Lower lobe of right lung (tissue), 2 donors: ENCODE data around the gene ATP8A1. TPM values are rescaled to one million over a fixed set of nuclear protein-coding genes. Genes with fewer than 3 reads are reported as not detected.

Experiments used
- ATAC-seq, 2 donors: fragments of 200-7000 bp; cut with Tn5 transposase; one replicate each; pipeline ENCODE4 v1.9.1; 2020 to 2022; ENCODE audit warnings: mild to moderate bottlenecking in 2 of 2, moderate library complexity in 2 of 2
- DNase-seq: peaks from one replicate; pipeline ENCODE4 v3.0.0-alpha.2; 2020
- H3K27ac ChIP-seq: fragments of 200-600 bp; one replicate; pipeline ENCODE4 v1.8.0; 2022
- H3K27me3 ChIP-seq: fragments of 200-600 bp; one replicate; pipeline ENCODE4 v1.8.0; 2022; ENCODE audit warnings: low read depth
- H3K36me3 ChIP-seq: fragments of 200-600 bp; one replicate; pipeline ENCODE4 v1.8.0; 2022; ENCODE audit warnings: mild to moderate bottlenecking
- H3K4me1 ChIP-seq: fragments of 200-600 bp; one replicate; pipeline ENCODE4 v1.8.0; 2022
- H3K4me3 ChIP-seq: fragments of 200-600 bp; one replicate; pipeline ENCODE4 v1.8.0; 2022; ENCODE audit warnings: mild to moderate bottlenecking
- H3K9me3 ChIP-seq: fragments of 200-600 bp; one replicate; pipeline ENCODE4 v1.8.0; 2022
- intact Hi-C: fragments of 100-400 bp; cut with DNase I; formaldehyde crosslinking; loops from one replicate; pipeline ENCODE4 v1.11.0; 2022
- total RNA-seq: library from RNA; stranded (reverse); fragmentation: NEBNext Ultra II Directional; extraction: Animal tissue kit (Norgen Biotek cat#: 25700); gene quantifications from one replicate; pipeline ENCODE4 v1.2.1, GENCODE V29; 2021
- TF ChIP-seq, protein P1 (sequence below): fragments of 200-600 bp; IDR thresholded peaks from one replicate; pipeline ENCODE4 v1.8.0; 2022; ENCODE audit warnings: antibody characterized with exemption, mild to moderate bottlenecking
- donor health status: DM: no; HTN: yes; CAD: no; lungs with severe emphysema.

Gene ATP8A1
- total RNA-seq, 1 donor from 2014 or later = 84.7 TPM

GRCh38 chr4:42483426-42484379 lies 173.2 kb downstream of the ATP8A1 start:
- Histone ChIP-seq H3K4me3 (no peak overlapping the region), H3K4me1 (no peaks in the 10 kb centered on the region), H3K9me3 (no peaks in the 10 kb centered on the region), H3K27ac (no peak overlapping the region), H3K27me3 (no peaks in the 10 kb centered on the region), H3K36me3 (no peaks in the 10 kb centered on the region)
- intact Hi-C loops = no loop called here
- TF ChIP-seq, protein P1, sequence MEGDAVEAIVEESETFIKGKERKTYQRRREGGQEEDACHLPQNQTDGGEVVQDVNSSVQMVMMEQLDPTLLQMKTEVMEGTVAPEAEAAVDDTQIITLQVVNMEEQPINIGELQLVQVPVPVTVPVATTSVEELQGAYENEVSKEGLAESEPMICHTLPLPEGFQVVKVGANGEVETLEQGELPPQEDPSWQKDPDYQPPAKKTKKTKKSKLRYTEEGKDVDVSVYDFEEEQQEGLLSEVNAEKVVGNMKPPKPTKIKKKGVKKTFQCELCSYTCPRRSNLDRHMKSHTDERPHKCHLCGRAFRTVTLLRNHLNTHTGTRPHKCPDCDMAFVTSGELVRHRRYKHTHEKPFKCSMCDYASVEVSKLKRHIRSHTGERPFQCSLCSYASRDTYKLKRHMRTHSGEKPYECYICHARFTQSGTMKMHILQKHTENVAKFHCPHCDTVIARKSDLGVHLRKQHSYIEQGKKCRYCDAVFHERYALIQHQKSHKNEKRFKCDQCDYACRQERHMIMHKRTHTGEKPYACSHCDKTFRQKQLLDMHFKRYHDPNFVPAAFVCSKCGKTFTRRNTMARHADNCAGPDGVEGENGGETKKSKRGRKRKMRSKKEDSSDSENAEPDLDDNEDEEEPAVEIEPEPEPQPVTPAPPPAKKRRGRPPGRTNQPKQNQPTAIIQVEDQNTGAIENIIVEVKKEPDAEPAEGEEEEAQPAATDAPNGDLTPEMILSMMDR = no peak
- DNase-seq = no peak
- ATAC-seq = no peak

- TF ChIP-seq, protein P1 = no peak
- intact Hi-C loops = no loop called here
- Histone ChIP-seq H3K27me3 (no peaks in the 10 kb centered on the region), H3K36me3 (no peaks in the 10 kb centered on the region), H3K4me1 (no peaks in the 10 kb centered on the region), H3K27ac (no peak overlapping the region), H3K9me3 (no peaks in the 10 kb centered on the region), H3K4me3 (no peak overlapping the region)
- DNase-seq (no peak), ATAC-seq (no peak)
Observed at GRCh38 chr4:42482516-42483327, 174.2 kb downstream of the ATP8A1 start.

- intact Hi-C loops = no loop called here
- ATAC-seq (no peak), DNase-seq (no peak)
- Histone ChIP-seq H3K4me3 (no peak overlapping the region), H3K27me3 (no peaks in the 10 kb centered on the region), H3K36me3 (no peaks in the 10 kb centered on the region), H3K9me3 (no peaks in the 10 kb centered on the region), H3K4me1 (no peaks in the 10 kb centered on the region), H3K27ac (no peak overlapping the region)
- TF ChIP-seq, protein P1 = no peak
Observed at GRCh38 chr4:42480717-42481116, 176.2 kb downstream of the ATP8A1 start.

- TF ChIP-seq, protein P1 = no peak
- Histone ChIP-seq H3K27ac (no peak overlapping the region), H3K4me1 (no peaks in the 10 kb centered on the region), H3K27me3 (no peaks in the 10 kb centered on the region), H3K4me3 (no peak overlapping the region), H3K36me3 (no peaks in the 10 kb centered on the region), H3K9me3 (no peaks in the 10 kb centered on the region)
- ATAC-seq (no peak), DNase-seq (no peak)
- intact Hi-C loops = no loop called here
Observed at GRCh38 chr4:42480281-42480680, 176.6 kb downstream of the ATP8A1 start.

DNA sequence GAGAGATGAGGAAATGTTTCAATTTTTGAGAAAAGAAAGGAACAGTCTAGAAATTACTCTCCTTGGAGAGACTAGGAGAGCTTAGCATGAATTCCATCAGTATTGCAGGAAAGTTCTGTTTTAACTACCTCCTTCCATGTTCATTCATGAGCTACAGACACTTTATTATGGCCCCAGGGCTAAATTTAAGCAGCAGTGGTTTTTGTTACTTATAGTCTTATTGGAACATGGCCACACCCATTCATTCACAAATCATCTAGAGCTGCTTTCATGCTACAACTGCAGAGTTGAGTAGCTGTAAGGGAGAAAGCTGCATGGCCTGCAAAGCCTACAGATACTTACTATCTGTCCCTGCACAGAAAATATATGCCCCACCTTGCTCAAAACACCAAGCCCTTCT lies 178.0 kb downstream of the ATP8A1 start:
- Histone ChIP-seq H3K4me1 (no peaks in the 10 kb centered on the region), H3K27me3 (no peaks in the 10 kb centered on the region), H3K27ac (no peak overlapping the region), H3K4me3 (no peak overlapping the region), H3K36me3 (no peaks in the 10 kb centered on the region), H3K9me3 (no peaks in the 10 kb centered on the region)
- intact Hi-C loops = no loop called here
- TF ChIP-seq, protein P1 = no peak
- ATAC-seq (no peak), DNase-seq (no peak)
